Type B pancreatic cell (in vitro differentiated cells): Measurements from ENCODE around the gene CLN5. TPM values are rescaled to one million over a fixed set of nuclear protein-coding genes. Genes with fewer than 3 reads are reported as not detected.

Experiments
- DNase-seq: peaks from one replicate; pipeline ENCODE4 v3.0.0; 2021; ENCODE audit warnings: mixed read lengths; ENCODE audit not compliant: unreplicated experiment; ENCODE audit errors: extremely low spot score
- H3K27ac Mint-ChIP-seq: 2 replicates; pipeline ENCODE4 v1.8.0; 2021; ENCODE audit warnings: mild to moderate bottlenecking, mixed read lengths
- H3K27me3 Mint-ChIP-seq: 2 replicates; pipeline ENCODE4 v1.8.0; 2021; ENCODE audit warnings: mixed read lengths
- H3K36me3 Mint-ChIP-seq: 2 replicates; pipeline ENCODE4 v1.8.0; 2021; ENCODE audit warnings: mixed read lengths
- H3K4me1 Mint-ChIP-seq: one replicate; pipeline ENCODE4 v1.8.0; 2021; ENCODE audit warnings: mixed read lengths; ENCODE audit not compliant: unreplicated experiment
- H3K4me3 Mint-ChIP-seq: 2 replicates; pipeline ENCODE4 v1.8.0; 2021; ENCODE audit warnings: mild to moderate bottlenecking, mixed read lengths
- H3K9me3 Mint-ChIP-seq: 2 replicates; pipeline ENCODE4 v1.8.0; 2021; ENCODE audit warnings: mixed read lengths
- total RNA-seq: library from RNA; stranded (reverse); gene quantifications from 2 replicates; pipeline ENCODE4 v1.2.1, GENCODE V29; 2021; ENCODE audit warnings: low replicate concordance
- TF ChIP-seq, protein P1 (sequence below): fragments of 200-600 bp; sonication (generic); conservative IDR thresholded peaks from 2 replicates; pipeline ENCODE4 v1.5.0; 2021; ENCODE audit warnings: antibody characterized with exemption, mild to moderate bottlenecking

Gene CLN5
- total RNA-seq, 1 donor from 2014 or later: 25.6 TPM

DNA sequence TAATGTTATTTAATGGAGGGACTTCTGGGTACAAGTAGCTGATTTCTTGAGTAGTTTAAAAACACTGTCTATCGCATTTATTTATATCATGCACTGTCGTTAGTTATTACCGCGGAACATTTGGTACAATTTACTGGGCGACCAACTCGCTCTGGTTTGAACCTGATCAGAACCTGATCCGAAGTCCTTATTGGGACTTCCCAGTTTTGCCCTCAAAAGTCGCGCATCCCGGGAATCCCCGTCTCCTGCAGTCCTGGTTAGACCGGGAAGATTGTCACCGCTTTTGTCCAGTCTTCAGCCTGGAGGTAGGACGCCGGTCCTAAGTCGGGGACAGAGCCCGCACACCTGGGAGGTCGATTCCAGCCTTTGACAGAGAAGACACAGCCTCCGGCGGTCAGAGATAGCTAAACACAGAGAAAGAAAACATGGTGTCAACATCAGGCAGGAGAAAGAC is 694 bp downstream of the CLN5 start:
- H3K27me3 Mint-ChIP-seq: no peaks in the 10 kb centered on the region
- TF ChIP-seq, protein P1, sequence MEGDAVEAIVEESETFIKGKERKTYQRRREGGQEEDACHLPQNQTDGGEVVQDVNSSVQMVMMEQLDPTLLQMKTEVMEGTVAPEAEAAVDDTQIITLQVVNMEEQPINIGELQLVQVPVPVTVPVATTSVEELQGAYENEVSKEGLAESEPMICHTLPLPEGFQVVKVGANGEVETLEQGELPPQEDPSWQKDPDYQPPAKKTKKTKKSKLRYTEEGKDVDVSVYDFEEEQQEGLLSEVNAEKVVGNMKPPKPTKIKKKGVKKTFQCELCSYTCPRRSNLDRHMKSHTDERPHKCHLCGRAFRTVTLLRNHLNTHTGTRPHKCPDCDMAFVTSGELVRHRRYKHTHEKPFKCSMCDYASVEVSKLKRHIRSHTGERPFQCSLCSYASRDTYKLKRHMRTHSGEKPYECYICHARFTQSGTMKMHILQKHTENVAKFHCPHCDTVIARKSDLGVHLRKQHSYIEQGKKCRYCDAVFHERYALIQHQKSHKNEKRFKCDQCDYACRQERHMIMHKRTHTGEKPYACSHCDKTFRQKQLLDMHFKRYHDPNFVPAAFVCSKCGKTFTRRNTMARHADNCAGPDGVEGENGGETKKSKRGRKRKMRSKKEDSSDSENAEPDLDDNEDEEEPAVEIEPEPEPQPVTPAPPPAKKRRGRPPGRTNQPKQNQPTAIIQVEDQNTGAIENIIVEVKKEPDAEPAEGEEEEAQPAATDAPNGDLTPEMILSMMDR: no peak
- H3K36me3 Mint-ChIP-seq: peaks cover 8% of the 10 kb centered on the region
- no peak for DNase-seq
- peak overlapping the region; percentile 94 for H3K27ac Mint-ChIP-seq
- peaks cover 17% of the 10 kb centered on the region for H3K4me1 Mint-ChIP-seq
- H3K4me3 Mint-ChIP-seq: peak overlapping the region; percentile 98
- no peaks in the 10 kb centered on the region for H3K9me3 Mint-ChIP-seq

DNA sequence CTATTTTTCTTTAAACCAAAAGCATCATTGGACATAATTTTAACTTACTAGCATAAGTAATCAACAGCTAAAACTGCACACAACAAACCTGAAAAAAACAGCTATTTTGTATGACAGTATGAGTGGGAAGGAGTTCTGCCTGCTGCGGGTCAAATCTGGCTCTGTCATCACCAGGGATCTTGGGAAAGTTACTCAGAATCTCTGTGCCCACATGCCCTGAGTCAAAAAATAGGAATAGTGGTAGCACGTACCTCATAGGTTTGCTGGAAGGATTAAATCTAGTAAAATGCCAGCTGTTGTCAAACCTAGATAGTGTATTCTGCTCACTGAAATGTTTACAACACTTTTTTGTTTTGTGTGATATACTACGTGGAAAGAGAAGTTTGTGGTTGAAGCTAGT is 1.1 kb downstream of the CLN5 start:
- Mint-ChIP-seq H3K4me3 (peak overlapping the region; percentile 98), H3K27me3 (no peaks in the 10 kb centered on the region), H3K9me3 (no peaks in the 10 kb centered on the region), H3K36me3 (peaks cover 9% of the 10 kb centered on the region), H3K27ac (peak overlapping the region; percentile 94), H3K4me1 (peaks cover 17% of the 10 kb centered on the region)
- DNase-seq: no peak
- TF ChIP-seq, protein P1: no peak

DNA sequence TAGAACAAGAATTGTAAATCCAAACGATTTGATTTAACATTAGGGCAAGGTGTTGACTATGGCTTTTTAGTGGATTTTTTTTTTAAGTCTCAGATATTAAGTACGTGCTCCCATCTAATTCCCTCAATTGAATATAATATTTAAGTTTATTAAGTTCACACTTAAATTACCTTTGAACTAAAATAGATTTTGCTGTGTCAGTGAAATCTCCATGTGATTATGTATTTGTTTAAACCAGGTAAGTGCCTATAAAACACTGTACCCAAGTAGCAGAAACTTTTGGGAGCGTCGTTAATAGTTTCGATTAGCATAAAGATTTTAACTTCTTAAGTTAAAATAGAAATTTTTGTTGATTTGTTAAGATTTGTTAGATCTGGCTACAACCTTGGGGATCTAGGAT is 1.6 kb downstream of the CLN5 start:
- no peak overlapping the region for H3K27ac Mint-ChIP-seq
- TF ChIP-seq, protein P1: no peak
- H3K36me3 Mint-ChIP-seq: peaks cover 13% of the 10 kb centered on the region
- H3K9me3 Mint-ChIP-seq: no peaks in the 10 kb centered on the region
- peak overlapping the region; percentile 98 for H3K4me3 Mint-ChIP-seq
- H3K27me3 Mint-ChIP-seq: no peaks in the 10 kb centered on the region
- peaks cover 17% of the 10 kb centered on the region for H3K4me1 Mint-ChIP-seq
- no peak for DNase-seq

DNA sequence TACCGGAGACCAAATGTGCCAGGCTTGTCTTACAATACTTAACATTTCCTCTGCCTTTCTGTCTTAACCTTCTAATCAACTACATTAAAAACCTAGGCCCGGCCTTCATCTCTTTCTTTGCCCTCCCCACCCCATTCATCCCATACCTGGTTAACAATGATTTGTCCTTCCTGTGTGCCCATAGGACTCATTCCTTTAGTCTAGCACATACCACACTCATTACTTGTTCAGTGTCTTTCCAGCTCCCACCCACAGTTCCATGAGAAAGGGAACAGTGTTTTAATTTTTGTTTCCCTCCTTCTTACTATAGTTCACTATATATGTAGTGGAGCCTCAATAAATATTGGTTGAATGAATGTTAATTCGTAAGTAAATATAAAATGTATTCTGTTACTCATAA is 2.4 kb downstream of the CLN5 start:
- DNase-seq: no peak
- no peak overlapping the region for H3K27ac Mint-ChIP-seq
- H3K9me3 Mint-ChIP-seq: no peaks in the 10 kb centered on the region
- peaks cover 17% of the 10 kb centered on the region for H3K4me1 Mint-ChIP-seq
- H3K4me3 Mint-ChIP-seq: peak overlapping the region; percentile 68
- H3K27me3 Mint-ChIP-seq: no peaks in the 10 kb centered on the region
- peaks cover 19% of the 10 kb centered on the region for H3K36me3 Mint-ChIP-seq
- TF ChIP-seq, protein P1: no peak

DNA sequence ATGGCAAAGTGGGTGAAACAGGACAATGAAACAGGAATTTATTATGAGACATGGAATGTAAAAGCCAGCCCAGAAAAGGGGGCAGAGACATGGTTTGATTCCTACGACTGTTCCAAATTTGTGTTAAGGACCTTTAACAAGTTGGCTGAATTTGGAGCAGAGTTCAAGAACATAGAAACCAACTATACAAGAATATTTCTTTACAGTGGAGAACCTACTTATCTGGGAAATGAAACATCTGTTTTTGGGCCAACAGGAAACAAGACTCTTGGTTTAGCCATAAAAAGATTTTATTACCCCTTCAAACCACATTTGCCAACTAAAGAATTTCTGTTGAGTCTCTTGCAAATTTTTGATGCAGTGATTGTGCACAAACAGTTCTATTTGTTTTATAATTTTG is 8.6 kb downstream of the CLN5 start:
- Mint-ChIP-seq H3K27ac (no peak overlapping the region), H3K9me3 (no peaks in the 10 kb centered on the region), H3K4me3 (no peak overlapping the region), H3K4me1 (peaks cover 16% of the 10 kb centered on the region), H3K36me3 (peaks cover 38% of the 10 kb centered on the region), H3K27me3 (no peaks in the 10 kb centered on the region)
- no peak for DNase-seq
- TF ChIP-seq, protein P1: no peak

DNA sequence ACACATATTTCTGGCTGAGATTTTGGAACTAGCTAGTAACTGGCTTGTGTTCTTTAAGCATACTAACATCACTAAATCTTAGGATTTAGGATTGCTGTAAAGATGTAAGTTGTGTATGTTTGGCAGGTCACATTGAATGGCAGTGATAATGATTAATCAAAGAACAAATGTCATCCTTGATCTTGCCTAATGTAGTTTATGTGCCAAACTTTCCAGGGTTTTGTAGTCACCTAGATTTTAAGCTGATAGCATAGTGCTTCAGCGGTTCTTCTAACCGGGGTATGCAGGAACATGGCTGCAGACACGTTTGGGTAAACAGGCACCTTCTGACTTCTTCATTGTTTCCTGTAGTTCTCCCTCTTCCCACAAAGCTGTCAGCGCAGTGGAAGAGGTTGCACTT is 9.7 kb downstream of the CLN5 start:
- H3K27me3 Mint-ChIP-seq: no peaks in the 10 kb centered on the region

More for the DNA sequence above, 9.7 kb downstream of the CLN5 start:
- TF ChIP-seq, protein P1: no peak
- Mint-ChIP-seq H3K36me3 (peaks cover 34% of the 10 kb centered on the region), H3K4me1 (peaks cover 16% of the 10 kb centered on the region), H3K9me3 (no peaks in the 10 kb centered on the region), H3K27ac (peak overlapping the region; percentile 16), H3K4me3 (no peak overlapping the region)
- DNase-seq: no peak
